ENCODE results near the gene UCHL5.

The UCHL5 gene

GRCh38 chr1:193070386-193070753, 11.2 kb upstream of the UCHL5 start (continued):
- TF ChIP-seq, protein P1, sequence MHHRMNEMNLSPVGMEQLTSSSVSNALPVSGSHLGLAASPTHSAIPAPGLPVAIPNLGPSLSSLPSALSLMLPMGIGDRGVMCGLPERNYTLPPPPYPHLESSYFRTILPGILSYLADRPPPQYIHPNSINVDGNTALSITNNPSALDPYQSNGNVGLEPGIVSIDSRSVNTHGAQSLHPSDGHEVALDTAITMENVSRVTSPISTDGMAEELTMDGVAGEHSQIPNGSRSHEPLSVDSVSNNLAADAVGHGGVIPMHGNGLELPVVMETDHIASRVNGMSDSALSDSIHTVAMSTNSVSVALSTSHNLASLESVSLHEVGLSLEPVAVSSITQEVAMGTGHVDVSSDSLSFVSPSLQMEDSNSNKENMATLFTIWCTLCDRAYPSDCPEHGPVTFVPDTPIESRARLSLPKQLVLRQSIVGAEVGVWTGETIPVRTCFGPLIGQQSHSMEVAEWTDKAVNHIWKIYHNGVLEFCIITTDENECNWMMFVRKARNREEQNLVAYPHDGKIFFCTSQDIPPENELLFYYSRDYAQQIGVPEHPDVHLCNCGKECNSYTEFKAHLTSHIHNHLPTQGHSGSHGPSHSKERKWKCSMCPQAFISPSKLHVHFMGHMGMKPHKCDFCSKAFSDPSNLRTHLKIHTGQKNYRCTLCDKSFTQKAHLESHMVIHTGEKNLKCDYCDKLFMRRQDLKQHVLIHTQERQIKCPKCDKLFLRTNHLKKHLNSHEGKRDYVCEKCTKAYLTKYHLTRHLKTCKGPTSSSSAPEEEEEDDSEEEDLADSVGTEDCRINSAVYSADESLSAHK (tag by site-specific recombination; IDR thresholded peaks at IDR 0.05): no peak
- TF ChIP-seq ZNF221 (tag by site-specific recombination; IDR thresholded peaks at IDR 0.05; ENCODE audit: borderline replicate concordance) (no peak), FEZF1 (tag by site-specific recombination; IDR thresholded peaks at IDR 0.05) (peak; percentile 36; the same call in 1 of the 2 replicates), ZBTB48 (tag by site-specific recombination; IDR thresholded peaks at IDR 0.05) (no peak)
- TF ChIP-seq, protein P2, sequence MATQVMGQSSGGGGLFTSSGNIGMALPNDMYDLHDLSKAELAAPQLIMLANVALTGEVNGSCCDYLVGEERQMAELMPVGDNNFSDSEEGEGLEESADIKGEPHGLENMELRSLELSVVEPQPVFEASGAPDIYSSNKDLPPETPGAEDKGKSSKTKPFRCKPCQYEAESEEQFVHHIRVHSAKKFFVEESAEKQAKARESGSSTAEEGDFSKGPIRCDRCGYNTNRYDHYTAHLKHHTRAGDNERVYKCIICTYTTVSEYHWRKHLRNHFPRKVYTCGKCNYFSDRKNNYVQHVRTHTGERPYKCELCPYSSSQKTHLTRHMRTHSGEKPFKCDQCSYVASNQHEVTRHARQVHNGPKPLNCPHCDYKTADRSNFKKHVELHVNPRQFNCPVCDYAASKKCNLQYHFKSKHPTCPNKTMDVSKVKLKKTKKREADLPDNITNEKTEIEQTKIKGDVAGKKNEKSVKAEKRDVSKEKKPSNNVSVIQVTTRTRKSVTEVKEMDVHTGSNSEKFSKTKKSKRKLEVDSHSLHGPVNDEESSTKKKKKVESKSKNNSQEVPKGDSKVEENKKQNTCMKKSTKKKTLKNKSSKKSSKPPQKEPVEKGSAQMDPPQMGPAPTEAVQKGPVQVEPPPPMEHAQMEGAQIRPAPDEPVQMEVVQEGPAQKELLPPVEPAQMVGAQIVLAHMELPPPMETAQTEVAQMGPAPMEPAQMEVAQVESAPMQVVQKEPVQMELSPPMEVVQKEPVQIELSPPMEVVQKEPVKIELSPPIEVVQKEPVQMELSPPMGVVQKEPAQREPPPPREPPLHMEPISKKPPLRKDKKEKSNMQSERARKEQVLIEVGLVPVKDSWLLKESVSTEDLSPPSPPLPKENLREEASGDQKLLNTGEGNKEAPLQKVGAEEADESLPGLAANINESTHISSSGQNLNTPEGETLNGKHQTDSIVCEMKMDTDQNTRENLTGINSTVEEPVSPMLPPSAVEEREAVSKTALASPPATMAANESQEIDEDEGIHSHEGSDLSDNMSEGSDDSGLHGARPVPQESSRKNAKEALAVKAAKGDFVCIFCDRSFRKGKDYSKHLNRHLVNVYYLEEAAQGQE (tag by site-specific recombination; IDR thresholded peaks at IDR 0.05): no peak

- Histone ChIP-seq H3K27ac (ENCODE audit: extremely low read depth, low read depth, low read length) (no peak overlapping the region), H3K4me3 (ENCODE audit: low read depth, low read length) (no peak overlapping the region), H3K9me3 (ENCODE audit: control insufficient read depth, insufficient read depth, low read depth, low read length) (no peaks in the 10 kb centered on the region), H3K36me3 (ENCODE audit: control insufficient read depth in 2 of 2, insufficient read depth in 1 of 2, low read length in 2 of 2) (peaks cover 0 to 17% of the 10 kb centered on the region in 2 experiments; a peak in 1 of 3 replicates), H3K4me1 (ENCODE audit: control insufficient read depth, insufficient read depth, low read length) (peaks cover 9% of the 10 kb centered on the region)
- POLR2A ChIA-PET: interaction anchor here (0.6 to 2.2 kb wide), 2 partner anchors 21 to 35 kb away, joined by 3 to 9 read pairs; partner anchors contain the start of gene GLRX2
- CTCF ChIA-PET: interaction anchor here (0.6 to 1.9 kb wide), 8 partner anchors 12 to 511 kb away, joined by 3 to 6 read pairs (median 4); no protein-coding TSS in a partner anchor
- TF ChIP-seq ZNF768 (tag by site-specific recombination; IDR thresholded peaks at IDR 0.05) (no peak), ZNF23 (tag by site-specific recombination; IDR thresholded peaks at IDR 0.05; ENCODE audit: borderline replicate concordance) (no peak), ZNF362 (tag by site-specific recombination; IDR thresholded peaks at IDR 0.05) (peak; percentile 51; the same call in 1 of the 2 replicates), ZBTB11 (tag by site-specific recombination; conservative IDR thresholded peaks at IDR 0.05; ENCODE audit: low read depth) (peak; percentile 78), ZBTB17 (tag by site-specific recombination; IDR thresholded peaks at IDR 0.05) (peak; percentile 31; the same call in 1 of the 2 replicates), ZNF600 (tag by site-specific recombination; IDR thresholded peaks at IDR 0.05) (no peak), ZNF654 (tag by site-specific recombination; IDR thresholded peaks at IDR 0.05; ENCODE audit: low read depth) (0 out of 2 replicates have a peak, but pooled peaks have one; percentile 17), ZNF324 (tag by site-specific recombination; IDR thresholded peaks at IDR 0.05) (no peak), KLF10 (tag by site-specific recombination; IDR thresholded peaks at IDR 0.05) (no peak), IKZF3 (tag by site-specific recombination; IDR thresholded peaks at IDR 0.05) (peak; percentile 83), ZXDB (tag by site-specific recombination; IDR thresholded peaks at IDR 0.05) (0 out of 2 replicates have a peak, but pooled peaks have one; percentile 16), ZNF707 (tag by site-specific recombination; IDR thresholded peaks at IDR 0.05) (no peak), BCL11B (tag by site-specific recombination; IDR thresholded peaks at IDR 0.05; ENCODE audit: low read depth) (no peak), MYNN (tag by site-specific recombination; IDR thresholded peaks at IDR 0.05; ENCODE audit: borderline replicate concordance) (no peak), CTCF (tag by site-specific recombination; IDR thresholded peaks at IDR 0.05) (peak; percentile 62), ZNF266 (tag by site-specific recombination; IDR thresholded peaks at IDR 0.05; ENCODE audit: low read depth) (no peak)
These were observed 10.7 kb upstream of the UCHL5 start for GRCh38 chr1:193069748-193070385.
